ENCODE data around the gene RNF135. TPM values are rescaled to one million over a fixed set of nuclear protein-coding genes. Genes with fewer than 3 reads are reported as not detected.
"Not testable (repeated sequence)": the region's sequence is repeated elsewhere in the genome, so short reads cannot be mapped to it uniquely, and the experiment has no call there.

Gene RNF135
- total RNA-seq, 1 experiment from 2014 or later = 23.4 TPM

DNA sequence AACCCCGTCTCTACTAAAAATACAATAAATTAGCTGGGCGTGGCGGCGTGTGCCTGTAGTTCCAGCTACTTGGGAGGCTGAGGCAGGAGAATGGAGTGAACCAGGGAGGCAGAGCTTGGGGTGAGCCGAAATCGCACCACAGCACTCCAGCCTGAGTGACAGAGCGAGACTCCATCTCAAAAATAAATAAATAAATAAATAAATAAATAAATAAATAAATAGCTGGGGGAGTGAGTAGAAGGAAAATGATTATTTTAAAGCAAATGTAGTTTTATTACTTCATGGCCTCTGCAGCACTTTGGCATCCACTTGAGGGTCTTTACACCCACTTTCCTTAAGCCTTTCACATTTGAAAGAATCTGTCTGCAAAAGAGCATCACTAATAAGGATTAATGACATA, 70.0 kb downstream of the RNF135 start:
- H2AFZ ChIP-seq; H3F3A ChIP-seq (ENCODE audit: insufficient read depth, low read depth); BruUV-seq (replicated peaks); H3K36me3 ChIP-seq (ENCODE audit: low read depth); H3K4me1 ChIP-seq (replicated peaks; ENCODE audit: insufficient read depth); H3K4me3 ChIP-seq; H3K27me3 ChIP-seq (ENCODE audit: insufficient read depth, low read depth); CTCF ChIA-PET; POLR2A ChIA-PET (ENCODE audit: unreplicated experiment); DNase-seq; H3K4me2 ChIP-seq; H3K27ac ChIP-seq; H3K79me2 ChIP-seq (ENCODE audit: low read depth); intact Hi-C loops (cut with micrococcal nuclease; ENCODE audit: unreplicated experiment); H4K20me1 ChIP-seq (ENCODE audit: insufficient read depth); H3K9me2 ChIP-seq (ENCODE audit: insufficient read depth); H3K9me3 ChIP-seq (ENCODE audit: insufficient read depth, low read depth): not testable (repeated sequence)

DNA sequence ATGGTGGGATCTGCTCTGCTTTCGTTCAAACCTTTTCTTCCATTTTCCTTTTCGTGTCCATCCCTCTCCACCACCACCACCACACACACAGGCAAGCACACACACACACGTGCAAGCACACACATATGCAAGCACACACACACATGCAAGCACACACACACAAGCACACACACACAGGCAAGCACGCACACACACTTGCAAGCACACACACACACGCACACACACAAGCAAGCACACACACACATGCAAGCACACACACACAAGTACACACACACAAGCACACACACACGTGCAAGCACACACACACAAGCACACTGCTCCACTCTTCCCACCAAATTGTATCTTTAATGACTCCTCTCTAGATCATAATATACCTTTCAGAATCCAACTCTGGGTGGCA, 71.5 kb downstream of the RNF135 start:
- CTCF ChIA-PET; H3K79me2 ChIP-seq (ENCODE audit: low read depth); H3K27me3 ChIP-seq (ENCODE audit: insufficient read depth, low read depth); H3K9me3 ChIP-seq (ENCODE audit: insufficient read depth, low read depth); H3K4me3 ChIP-seq; H3K4me2 ChIP-seq; DNase-seq; POLR2A ChIA-PET (ENCODE audit: unreplicated experiment); H4K20me1 ChIP-seq (ENCODE audit: insufficient read depth); H2AFZ ChIP-seq; H3F3A ChIP-seq (ENCODE audit: insufficient read depth, low read depth); H3K27ac ChIP-seq; intact Hi-C loops (cut with micrococcal nuclease; ENCODE audit: unreplicated experiment); H3K4me1 ChIP-seq (replicated peaks; ENCODE audit: insufficient read depth); H3K9me2 ChIP-seq (ENCODE audit: insufficient read depth); BruUV-seq (replicated peaks); H3K36me3 ChIP-seq (ENCODE audit: low read depth): not testable (repeated sequence)

DNA sequence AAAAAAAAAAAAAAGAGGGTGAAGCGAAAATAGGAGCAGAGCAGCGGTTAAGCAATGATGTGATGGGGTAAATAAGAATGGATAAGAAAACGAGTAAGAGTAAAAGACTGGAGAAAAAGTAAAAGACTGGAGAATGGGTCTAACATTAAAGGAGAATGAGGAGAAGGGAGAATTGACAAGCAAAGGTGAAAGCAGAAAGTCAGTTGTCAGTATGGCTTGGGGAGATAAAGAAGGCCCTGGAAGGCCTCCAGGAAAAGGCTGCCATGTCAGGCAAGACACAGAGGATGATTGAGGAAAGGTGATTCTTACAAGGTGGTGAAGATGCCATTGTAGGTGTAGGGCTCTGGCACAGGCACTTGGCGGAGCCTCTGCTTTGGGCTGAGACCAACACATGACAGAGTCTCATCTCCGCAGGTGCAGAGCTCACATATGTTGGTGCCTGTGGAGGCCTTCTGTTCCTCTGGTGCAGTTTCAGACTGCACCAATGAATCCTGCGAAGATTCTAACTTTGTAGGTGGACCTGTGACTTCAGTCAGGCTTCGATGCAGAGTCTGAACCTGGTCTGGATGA, 76.1 kb downstream of the RNF135 start:
- CTCF ChIA-PET; H3K36me3 ChIP-seq (ENCODE audit: low read depth); H3K27me3 ChIP-seq (ENCODE audit: insufficient read depth, low read depth); intact Hi-C loops (cut with micrococcal nuclease; ENCODE audit: unreplicated experiment); H3K79me2 ChIP-seq (ENCODE audit: low read depth); DNase-seq; H3K27ac ChIP-seq; H3K9me2 ChIP-seq (ENCODE audit: insufficient read depth); BruUV-seq (replicated peaks); POLR2A ChIA-PET (ENCODE audit: unreplicated experiment); H2AFZ ChIP-seq; H3K9me3 ChIP-seq (ENCODE audit: insufficient read depth, low read depth); H3K4me1 ChIP-seq (replicated peaks; ENCODE audit: insufficient read depth); H3K4me3 ChIP-seq; H3K4me2 ChIP-seq; H4K20me1 ChIP-seq (ENCODE audit: insufficient read depth): not testable (repeated sequence)
- H3F3A ChIP-seq (ENCODE audit: insufficient read depth, low read depth) = peaks cover 11% of the 10 kb centered on the region

DNA sequence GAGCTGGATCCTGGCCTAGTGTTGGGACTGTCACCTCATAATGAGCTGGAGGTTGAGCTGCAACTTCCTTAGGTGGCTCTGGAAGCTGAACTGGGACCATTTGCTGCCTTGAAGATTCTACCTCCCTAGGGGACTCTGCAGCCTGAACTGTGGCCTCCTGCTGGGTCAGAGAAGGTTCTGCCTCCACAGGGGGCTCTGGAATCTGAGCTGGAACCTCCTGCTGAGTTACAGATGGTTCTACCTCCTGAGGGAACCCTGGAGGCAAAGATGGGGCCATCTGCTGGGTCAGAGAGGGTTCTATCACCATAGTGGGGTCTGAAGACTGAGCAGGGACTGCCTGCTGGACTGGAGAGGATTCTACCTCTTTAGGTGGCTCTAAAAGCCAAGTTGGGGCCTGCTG, 77.3 kb downstream of the RNF135 start:
- H3K9me2 ChIP-seq (ENCODE audit: insufficient read depth) = no peaks in the 10 kb centered on the region
- BruUV-seq (replicated peaks) = no TSS peak
- H3K4me1 ChIP-seq (replicated peaks; ENCODE audit: insufficient read depth) = peaks cover 21% of the 10 kb centered on the region
- H3K9me3 ChIP-seq (ENCODE audit: insufficient read depth, low read depth) = no peaks in the 10 kb centered on the region
- no peaks in the 10 kb centered on the region for H3K36me3 ChIP-seq (ENCODE audit: low read depth)
- no peak for DNase-seq
- ChIA-PET POLR2A (ENCODE audit: unreplicated experiment) (no interaction called here), CTCF (no interaction called here)
- intact Hi-C loops (cut with micrococcal nuclease; ENCODE audit: unreplicated experiment) = no loop called here
- H3K4me2 ChIP-seq = no peak overlapping the region
- no peak overlapping the region for H3K4me3 ChIP-seq
- H4K20me1 ChIP-seq (ENCODE audit: insufficient read depth) = no peaks in the 10 kb centered on the region
- H3F3A ChIP-seq (ENCODE audit: insufficient read depth, low read depth) = peaks cover 22% of the 10 kb centered on the region
- no peaks in the 10 kb centered on the region for H3K27me3 ChIP-seq (ENCODE audit: insufficient read depth, low read depth)
- H3K79me2 ChIP-seq (ENCODE audit: low read depth) = no peaks in the 10 kb centered on the region
- no peak overlapping the region for H2AFZ ChIP-seq
- H3K27ac ChIP-seq = no peak overlapping the region
- TF ChIP-seq, protein P1, sequence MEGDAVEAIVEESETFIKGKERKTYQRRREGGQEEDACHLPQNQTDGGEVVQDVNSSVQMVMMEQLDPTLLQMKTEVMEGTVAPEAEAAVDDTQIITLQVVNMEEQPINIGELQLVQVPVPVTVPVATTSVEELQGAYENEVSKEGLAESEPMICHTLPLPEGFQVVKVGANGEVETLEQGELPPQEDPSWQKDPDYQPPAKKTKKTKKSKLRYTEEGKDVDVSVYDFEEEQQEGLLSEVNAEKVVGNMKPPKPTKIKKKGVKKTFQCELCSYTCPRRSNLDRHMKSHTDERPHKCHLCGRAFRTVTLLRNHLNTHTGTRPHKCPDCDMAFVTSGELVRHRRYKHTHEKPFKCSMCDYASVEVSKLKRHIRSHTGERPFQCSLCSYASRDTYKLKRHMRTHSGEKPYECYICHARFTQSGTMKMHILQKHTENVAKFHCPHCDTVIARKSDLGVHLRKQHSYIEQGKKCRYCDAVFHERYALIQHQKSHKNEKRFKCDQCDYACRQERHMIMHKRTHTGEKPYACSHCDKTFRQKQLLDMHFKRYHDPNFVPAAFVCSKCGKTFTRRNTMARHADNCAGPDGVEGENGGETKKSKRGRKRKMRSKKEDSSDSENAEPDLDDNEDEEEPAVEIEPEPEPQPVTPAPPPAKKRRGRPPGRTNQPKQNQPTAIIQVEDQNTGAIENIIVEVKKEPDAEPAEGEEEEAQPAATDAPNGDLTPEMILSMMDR (conservative IDR thresholded peaks at IDR 0.05) = no peak
- TF ChIP-seq EZH2 (IDR thresholded peaks at IDR 0.05; ENCODE audit: low read depth) = no peak

DNA sequence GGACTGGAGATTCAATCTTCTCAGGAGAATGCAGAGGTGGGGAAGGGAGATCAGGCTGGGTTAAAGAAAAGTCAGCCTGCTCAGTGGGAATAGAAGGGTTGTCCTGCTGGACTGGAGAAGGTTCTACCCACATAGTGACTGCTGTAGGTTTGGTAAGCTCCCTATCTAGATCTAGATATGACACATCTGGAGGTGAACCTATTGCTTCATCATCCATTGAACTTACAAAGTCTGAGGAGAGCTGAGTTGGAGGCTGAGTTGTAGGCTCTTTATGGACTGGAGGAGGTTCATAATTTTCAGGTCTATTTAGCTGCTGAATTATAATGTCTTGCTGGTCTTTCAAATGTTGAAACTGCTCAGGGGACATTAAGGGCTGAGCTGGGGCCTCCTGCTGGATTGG, 77.9 kb downstream of the RNF135 start:
- no peak for DNase-seq
- TF ChIP-seq, protein P1 (conservative IDR thresholded peaks at IDR 0.05) = no peak
- no peak for TF ChIP-seq EZH2 (IDR thresholded peaks at IDR 0.05; ENCODE audit: low read depth)
- no peaks in the 10 kb centered on the region for H3K27me3 ChIP-seq (ENCODE audit: insufficient read depth, low read depth)
- no peaks in the 10 kb centered on the region for H3K9me2 ChIP-seq (ENCODE audit: insufficient read depth)
- H3K4me2 ChIP-seq = no peak overlapping the region
- no peaks in the 10 kb centered on the region for H3K36me3 ChIP-seq (ENCODE audit: low read depth)
- no peak overlapping the region for H2AFZ ChIP-seq
- H3K4me3 ChIP-seq = no peak overlapping the region
- no peaks in the 10 kb centered on the region for H4K20me1 ChIP-seq (ENCODE audit: insufficient read depth)
- peaks cover 21% of the 10 kb centered on the region for H3K4me1 ChIP-seq (replicated peaks; ENCODE audit: insufficient read depth)
- no peaks in the 10 kb centered on the region for H3K79me2 ChIP-seq (ENCODE audit: low read depth)
- no peak overlapping the region for H3K27ac ChIP-seq
- CTCF ChIA-PET = no interaction called here
- intact Hi-C loops (cut with micrococcal nuclease; ENCODE audit: unreplicated experiment) = no loop called here
- no TSS peak for BruUV-seq (replicated peaks)
- peaks cover 23% of the 10 kb centered on the region for H3F3A ChIP-seq (ENCODE audit: insufficient read depth, low read depth)
- POLR2A ChIA-PET (ENCODE audit: unreplicated experiment) = no interaction called here
- H3K9me3 ChIP-seq (ENCODE audit: insufficient read depth, low read depth) = no peaks in the 10 kb centered on the region
